GM12872 (cell line): ENCODE measurements around the gene SLC5A1.

Experiments used
- CTCF ChIP-seq: IDR thresholded peaks from 3 replicates; pipeline ENCODE4 v1.5.1; 2011; ENCODE audit warnings: low read depth, mild to moderate bottlenecking, low read length, moderate library complexity; ENCODE audit not compliant: insufficient read depth

Gene SLC5A1

GRCh38 chr22:32142600-32142999 lies 99.5 kb downstream of the SLC5A1 start:
- no peak for TF ChIP-seq CTCF

GRCh38 chr22:32144496-32145274 lies 101.6 kb downstream of the SLC5A1 start:
- TF ChIP-seq CTCF, result no peak

GRCh38 chr22:32158712-32159533 lies 115.9 kb downstream of the SLC5A1 start, which contains the start of gene C22orf42:
Gene C22orf42 (minus strand): TSS chr22:32159303. CDS start chr22:32159215, 88 bp downstream.
- TF ChIP-seq CTCF, result no peak
